Muscle of leg (tissue), 11 donors: ENCODE measurements around the gene EPN3. TPM values are rescaled to one million over a fixed set of nuclear protein-coding genes. Genes with fewer than 3 reads are reported as not detected.

Experiments used
- DNase-seq: peaks from one replicate; pipeline ENCODE4 v3.0.0; 2013
- H3K27ac ChIP-seq: one replicate; pipeline ENCODE4 v1.5.1; 2013; ENCODE audit warnings: mild to moderate bottlenecking, low read length, control low read depth
- H3K27me3 ChIP-seq: one replicate; pipeline ENCODE4 v1.6.1; 2013; ENCODE audit warnings: low read length; ENCODE audit not compliant: control insufficient read depth, insufficient read depth
- H3K36me3 ChIP-seq: one replicate; pipeline ENCODE4 v1.6.1; 2013; ENCODE audit warnings: low read length; ENCODE audit not compliant: control insufficient read depth, insufficient read depth
- H3K4me1 ChIP-seq: one replicate; pipeline ENCODE4 v1.6.1; 2013; ENCODE audit warnings: low read length; ENCODE audit not compliant: control insufficient read depth, insufficient read depth
- H3K4me3 ChIP-seq: one replicate; pipeline ENCODE4 v1.5.1; 2013; ENCODE audit warnings: low read length, control low read depth
- H3K9me3 ChIP-seq: replicated peaks from 2 replicates; pipeline ENCODE4 v1.6.1; 2013; ENCODE audit warnings: low read depth, low read length; ENCODE audit not compliant: control insufficient read depth
- WGBS: methylation state at CpG from one replicate; pipeline ENCODE4 v1.1.5; 2013; ENCODE audit warnings: missing lambda C conversion rate; ENCODE audit not compliant: insufficient coverage; 5-methylcytosine and 5-hydroxymethylcytosine counted together
- polyA plus RNA-seq, 8 donors: library from polyadenylated mRNA; unstranded; fragments of 120-200 nt; gene quantifications; one replicate each; pipeline versions ENCODE4 v1.2.1 to v1.2.3, GENCODE V29; 2013; ENCODE audit warnings: inconsistent platforms in 1 of 8, low replicate concordance in 1 of 8; ENCODE audit not compliant: insufficient read length in 8 of 8, insufficient read depth in 1 of 8
- total RNA-seq: library from RNA; stranded (reverse); fragments of 120-200 nt; gene quantifications from one replicate; pipeline ENCODE4 v1.2.4, GENCODE V29; 2013

EPN3 gene
- total and polyA plus RNA-seq, 9 donors: 0.18 to 3.0 (median 1.0) TPM

DNA sequence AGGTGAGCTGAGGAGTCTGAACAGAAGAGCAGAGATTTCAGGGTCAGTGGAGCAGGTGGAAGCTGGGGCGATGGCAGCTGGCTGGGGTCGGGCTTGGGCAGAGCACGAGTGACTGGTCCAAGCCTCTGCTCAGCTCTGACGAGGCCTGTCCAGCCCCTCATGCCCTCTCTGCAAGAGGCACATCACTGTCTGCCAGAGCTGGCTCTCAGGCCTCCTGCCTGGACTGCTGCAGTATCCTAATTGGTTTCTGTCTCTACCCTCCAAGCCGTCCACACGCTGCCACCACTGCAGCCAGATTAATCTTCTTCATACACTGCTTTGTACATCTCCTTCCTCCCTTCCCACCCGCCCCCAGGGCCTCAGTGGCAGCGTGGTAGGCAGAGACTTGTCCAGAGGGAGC, 53.4 kb downstream of the EPN3 start:
- WGBS: 66% methylated on average over 8 of the region's 8 CpGs
- no peaks in the 10 kb centered on the region for H3K9me3 ChIP-seq
- DNase-seq: no peak
- H3K4me1 ChIP-seq: peaks cover 67% of the 10 kb centered on the region
- H3K4me3 ChIP-seq: no peak overlapping the region
- peaks cover 2% of the 10 kb centered on the region for H3K27me3 ChIP-seq
- H3K36me3 ChIP-seq: no peaks in the 10 kb centered on the region
- no peak overlapping the region for H3K27ac ChIP-seq

DNA sequence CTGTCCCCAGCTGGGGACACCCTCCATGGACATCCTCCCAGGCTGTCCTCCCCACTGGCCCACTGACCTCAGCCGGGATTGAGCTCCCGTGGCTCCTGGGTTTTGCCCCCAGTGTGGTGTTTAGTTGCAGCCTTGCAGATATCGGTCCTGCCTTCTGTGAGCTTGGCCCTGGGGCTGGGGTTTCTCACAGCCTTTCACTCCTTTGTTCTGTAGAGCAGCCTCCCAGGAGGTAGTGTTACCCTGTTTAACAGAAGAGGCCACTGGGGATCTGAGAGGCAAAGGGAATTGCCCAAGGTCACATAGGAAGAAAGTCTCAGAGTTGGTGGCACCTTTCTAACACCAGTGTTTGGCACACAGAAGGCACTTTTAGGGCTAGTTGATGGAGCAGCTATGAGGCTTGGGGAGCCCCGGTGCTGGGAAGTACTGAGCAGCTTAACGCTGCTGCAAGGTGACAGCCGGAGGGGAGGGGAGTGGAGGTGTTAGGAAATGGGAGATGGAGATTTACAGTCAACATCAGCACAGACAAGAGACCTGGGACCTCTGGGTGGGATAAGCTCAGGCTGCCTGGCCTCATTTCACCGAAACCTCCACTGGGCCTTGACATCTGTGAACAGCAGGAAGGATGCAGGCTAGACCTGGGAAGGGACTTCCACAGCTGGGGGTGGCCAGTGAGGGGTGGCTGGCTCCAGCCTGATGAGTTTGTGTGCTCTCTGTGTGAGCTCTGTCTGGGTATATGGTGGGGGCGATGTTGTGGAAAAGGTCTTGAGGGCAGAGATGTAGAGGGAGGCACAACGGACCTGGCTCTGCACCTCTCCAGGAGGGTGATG, 54.1 kb downstream of the EPN3 start:
- DNase-seq: no peak
- no peak overlapping the region for H3K27ac ChIP-seq
- no peaks in the 10 kb centered on the region for H3K36me3 ChIP-seq
- H3K4me1 ChIP-seq: peaks cover 73% of the 10 kb centered on the region
- no peak overlapping the region for H3K4me3 ChIP-seq
- 93% methylated on average over 5 of the region's 9 CpGs for WGBS
- no peaks in the 10 kb centered on the region for H3K9me3 ChIP-seq
- H3K27me3 ChIP-seq: peaks cover 2% of the 10 kb centered on the region

DNA sequence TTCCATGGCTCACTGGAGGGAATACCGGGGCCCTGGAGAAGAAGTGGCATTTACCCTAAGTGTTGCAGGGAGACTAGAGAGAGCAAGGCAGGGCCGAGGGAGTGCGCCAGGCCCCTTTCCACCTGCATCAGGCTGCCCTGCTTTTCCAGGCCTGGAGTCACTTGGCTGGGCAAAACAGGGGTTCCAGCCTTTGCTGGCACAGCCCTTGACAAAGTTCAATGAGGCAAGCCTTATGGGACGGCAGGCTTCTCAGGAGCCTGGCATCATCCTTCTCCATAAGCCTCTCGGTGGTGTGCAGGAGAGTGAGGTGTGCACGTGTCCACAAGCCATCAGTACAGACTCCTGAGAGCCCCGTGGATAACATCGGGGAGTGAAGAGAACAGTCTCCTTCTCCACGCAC, 55.0 kb downstream of the EPN3 start:
- Histone ChIP-seq H3K9me3 (no peaks in the 10 kb centered on the region), H3K4me3 (no peak overlapping the region), H3K36me3 (no peaks in the 10 kb centered on the region), H3K4me1 (peaks cover 73% of the 10 kb centered on the region), H3K27me3 (peaks cover 2% of the 10 kb centered on the region), H3K27ac (no peak overlapping the region)
- WGBS: 20% methylated on average over 1 of the region's 9 CpGs
- no peak for DNase-seq

DNA sequence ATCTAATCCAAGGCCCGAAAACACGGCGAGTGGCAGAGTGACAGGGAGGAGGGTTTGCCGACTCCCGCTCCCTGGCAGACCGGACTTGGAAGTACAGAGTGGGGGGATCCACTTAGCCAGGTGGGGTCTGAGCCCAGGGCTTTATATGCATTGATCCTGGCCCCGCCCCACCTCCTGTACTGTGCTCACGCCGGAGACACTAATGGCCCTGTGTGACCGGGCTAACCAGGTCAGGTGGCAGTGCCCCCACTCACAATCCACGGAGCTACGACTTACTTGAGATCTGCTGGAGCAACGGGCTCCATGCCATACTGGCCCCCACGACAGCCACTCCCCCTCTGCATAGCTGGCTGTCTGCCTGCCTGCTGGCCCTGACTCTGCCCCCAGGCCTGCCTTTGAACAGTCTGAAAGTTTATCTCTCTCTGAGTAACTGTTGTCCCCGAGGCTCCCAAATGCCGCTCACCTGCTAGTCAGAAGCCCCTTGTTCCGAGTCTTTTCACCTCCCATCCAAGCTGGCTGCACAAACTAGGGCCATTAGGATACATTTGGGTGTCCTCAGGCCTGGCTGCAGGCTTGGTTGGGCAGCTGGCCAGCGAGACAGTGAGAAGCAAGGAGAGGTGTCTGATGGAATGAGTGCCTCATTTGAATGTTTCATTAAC, 56.0 kb downstream of the EPN3 start:
- H3K27me3 ChIP-seq: peaks cover 3% of the 10 kb centered on the region
- WGBS: 42% methylated on average over 14 of the region's 18 CpGs
- H3K9me3 ChIP-seq: no peaks in the 10 kb centered on the region
- peak; percentile 45 for DNase-seq
- H3K4me1 ChIP-seq: peaks cover 76% of the 10 kb centered on the region
- H3K4me3 ChIP-seq: no peak overlapping the region
- H3K27ac ChIP-seq: peak overlapping the region; percentile 13
- H3K36me3 ChIP-seq: no peaks in the 10 kb centered on the region

DNA sequence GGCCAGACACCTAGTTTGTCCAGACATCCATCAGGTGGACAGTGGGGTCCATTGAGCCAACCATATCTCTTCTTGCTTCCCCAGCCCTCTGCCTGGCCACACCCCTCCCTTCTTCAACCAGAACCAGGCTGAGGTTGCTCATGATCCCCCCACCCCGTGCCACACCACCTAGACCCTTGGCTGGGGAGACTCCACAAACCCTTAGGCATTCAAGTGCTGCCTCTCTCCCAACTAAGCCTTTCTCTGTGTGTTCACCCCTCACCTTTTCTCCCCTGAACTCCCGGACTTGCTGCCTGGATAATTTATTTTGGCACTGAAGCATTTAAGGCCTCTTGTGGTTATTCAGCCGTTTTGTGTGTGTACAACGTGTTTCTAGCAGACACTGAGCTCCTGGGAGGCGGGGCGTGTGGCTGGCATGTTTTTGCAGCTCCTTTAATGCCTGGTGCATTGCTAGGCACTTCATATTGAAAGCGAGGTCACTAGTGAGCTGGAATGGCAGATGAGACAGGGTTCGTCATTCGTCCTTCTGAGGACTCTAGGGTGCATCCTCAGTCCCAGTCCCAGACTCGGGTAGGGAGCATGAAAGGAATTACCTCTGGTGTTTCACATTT, 56.7 kb downstream of the EPN3 start:
- Histone ChIP-seq H3K9me3 (no peaks in the 10 kb centered on the region), H3K27me3 (peaks cover 3% of the 10 kb centered on the region), H3K36me3 (no peaks in the 10 kb centered on the region), H3K27ac (peak overlapping the region; percentile 13), H3K4me3 (no peak overlapping the region), H3K4me1 (peaks cover 75% of the 10 kb centered on the region)
- DNase-seq: no peak
- 42% methylated on average over 9 of the region's 10 CpGs for WGBS

DNA sequence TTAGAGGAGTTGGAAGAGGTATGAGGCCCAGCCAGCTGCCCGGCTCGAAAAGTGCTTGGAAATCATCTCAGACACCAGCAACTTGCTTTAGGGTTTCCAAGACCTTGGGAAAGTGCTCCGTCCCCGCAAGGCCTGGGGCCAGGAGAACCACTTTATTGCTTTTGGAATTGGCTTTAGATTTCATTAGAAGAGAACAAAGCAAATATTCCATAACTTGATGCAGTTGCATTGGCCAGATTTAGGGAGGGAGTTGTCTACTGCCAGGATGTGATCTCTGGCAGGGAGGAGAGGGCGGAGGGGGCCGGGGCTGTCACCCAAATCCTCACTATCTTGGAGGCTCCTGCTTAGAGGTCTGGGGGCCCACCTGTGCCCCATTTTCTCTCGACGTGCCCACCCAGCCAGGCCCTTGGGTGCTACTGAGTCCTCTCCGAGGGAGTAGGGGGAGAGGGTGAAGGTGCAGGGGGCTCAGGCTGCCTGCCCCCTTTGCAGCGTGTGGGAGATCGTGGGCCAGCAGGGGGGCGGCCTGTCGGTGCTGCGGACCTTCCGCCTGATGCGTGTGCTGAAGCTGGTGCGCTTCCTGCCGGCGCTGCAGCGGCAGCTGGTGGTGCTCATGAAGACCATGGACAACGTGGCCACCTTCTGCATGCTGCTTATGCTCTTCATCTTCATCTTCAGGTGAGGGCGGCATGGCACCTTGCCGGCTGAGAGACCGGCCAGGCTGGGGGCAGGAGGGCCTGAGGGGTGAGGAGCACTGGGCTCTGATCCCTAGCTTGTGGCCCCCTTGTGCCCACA, 58.6 kb downstream of the EPN3 start:
- H3K4me1 ChIP-seq: peaks cover 69% of the 10 kb centered on the region
- H3K27me3 ChIP-seq: peaks cover 8% of the 10 kb centered on the region
- no peaks in the 10 kb centered on the region for H3K9me3 ChIP-seq
- H3K36me3 ChIP-seq: no peaks in the 10 kb centered on the region
- DNase-seq: peak; percentile 71
- WGBS: 85% methylated on average over 15 of the region's 24 CpGs
- no peak overlapping the region for H3K27ac ChIP-seq
- no peak overlapping the region for H3K4me3 ChIP-seq

DNA sequence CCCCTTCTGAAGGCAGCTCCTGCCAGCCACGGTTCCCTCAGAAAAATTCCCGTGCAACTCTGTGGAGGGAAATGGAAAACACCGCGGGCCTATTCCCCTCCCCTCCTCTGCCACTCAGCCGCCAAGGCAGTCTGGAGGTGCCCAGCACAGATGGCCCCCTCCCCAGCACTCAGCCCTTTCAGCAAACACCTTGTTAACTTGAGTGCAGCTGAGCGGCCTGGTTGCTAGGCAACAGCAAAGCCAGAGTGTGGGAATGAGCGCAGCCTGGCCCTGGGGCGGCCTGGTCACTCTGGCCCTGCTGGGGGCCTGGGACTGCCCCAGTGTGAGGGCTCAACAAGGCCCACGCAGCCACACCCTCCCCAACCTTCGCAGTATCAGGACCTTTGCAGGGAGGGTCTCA, 60.8 kb downstream of the EPN3 start:
- H3K9me3 ChIP-seq: no peaks in the 10 kb centered on the region
- H3K36me3 ChIP-seq: no peaks in the 10 kb centered on the region
- H3K4me3 ChIP-seq: no peak overlapping the region
- no peak overlapping the region for H3K27ac ChIP-seq
- peaks cover 58% of the 10 kb centered on the region for H3K4me1 ChIP-seq
- 55% methylated on average over 4 of the region's 10 CpGs for WGBS
- H3K27me3 ChIP-seq: peaks cover 8% of the 10 kb centered on the region
- DNase-seq: no peak

Other genes with a start within 250 kb of the EPN3 start
- 25.3 TPM for gene XYLT2, start 186.6 kb upstream of the EPN3 start, total RNA-seq
- gene XYLT2, start 186.6 kb upstream of the EPN3 start, polyA plus RNA-seq: 10 to 100 TPM; 16.7 to 26.7 (median 22.5) TPM
- gene MRPL27, start 159.6 kb upstream of the EPN3 start, total RNA-seq: 81.5 TPM
- gene MRPL27, start 159.6 kb upstream of the EPN3 start, polyA plus RNA-seq: 10 to 100 TPM; 52.4 to 67.0 (median 60.5) TPM
- 4.3 TPM for gene EME1, start 159.5 kb upstream of the EPN3 start, total RNA-seq
- 1 to 10 TPM; 4.9 to 7.7 (median 5.4) TPM for gene EME1, start 159.5 kb upstream of the EPN3 start, polyA plus RNA-seq
- 41.7 TPM for gene LRRC59, start 135.2 kb upstream of the EPN3 start, total RNA-seq
- gene LRRC59, start 135.2 kb upstream of the EPN3 start, polyA plus RNA-seq: 10 to 100 TPM; 48.4 to 84.2 (median 60.3) TPM
- 62.4 TPM for gene ACSF2, start 106.5 kb upstream of the EPN3 start, total RNA-seq
- 10 to 100 TPM; 60.4 to 81.6 (median 66.8) TPM for gene ACSF2, start 106.5 kb upstream of the EPN3 start, polyA plus RNA-seq
- 2.4 TPM for gene CHAD, start 63.9 kb upstream of the EPN3 start, total RNA-seq
- 10 to 100 TPM in 1 of 8 donors, 1 to 10 TPM in 7; 4.4 to 13.5 (median 5.3) TPM for gene CHAD, start 63.9 kb upstream of the EPN3 start, polyA plus RNA-seq
- gene RSAD1, start 53.9 kb upstream of the EPN3 start, total RNA-seq: 23.9 TPM
- 10 to 100 TPM; 29.6 to 42.0 (median 36.0) TPM for gene RSAD1, start 53.9 kb upstream of the EPN3 start, polyA plus RNA-seq
- gene MYCBPAP, start 24.3 kb upstream of the EPN3 start, total RNA-seq: 0.66 TPM
- 1 to 10 TPM in 3 of 8 donors, under 1 TPM in 5; 0.67 to 2.3 (median 0.88) TPM for gene MYCBPAP, start 24.3 kb upstream of the EPN3 start, polyA plus RNA-seq
- 27.1 TPM for gene SPATA20, start 14.4 kb downstream of the EPN3 start, total RNA-seq
- gene SPATA20, start 14.4 kb downstream of the EPN3 start, polyA plus RNA-seq: 10 to 100 TPM; 24.4 to 37.6 (median 33.3) TPM
- gene CACNA1G, start 28.0 kb downstream of the EPN3 start, total RNA-seq: 5.9 TPM
- gene CACNA1G, start 28.0 kb downstream of the EPN3 start, polyA plus RNA-seq: 10 to 100 TPM in 2 of 8 donors, 1 to 10 TPM in 6; 4.6 to 16.3 (median 8.3) TPM
- 0.27 TPM for gene ABCC3, start 102.1 kb downstream of the EPN3 start, total RNA-seq
- gene ABCC3, start 102.1 kb downstream of the EPN3 start, polyA plus RNA-seq: 1 to 10 TPM in 3 of 8 donors, under 1 TPM in 5; 0.24 to 8.0 (median 0.44) TPM
- gene ANKRD40, start 175.2 kb downstream of the EPN3 start, total RNA-seq: 31.8 TPM
- 10 to 100 TPM; 33.2 to 43.2 (median 37.3) TPM for gene ANKRD40, start 175.2 kb downstream of the EPN3 start, polyA plus RNA-seq
- 76.3 TPM for gene LUC7L3, start 186.9 kb downstream of the EPN3 start, total RNA-seq
- gene LUC7L3, start 186.9 kb downstream of the EPN3 start, polyA plus RNA-seq: 100 to 1,000 TPM; 247 to 302 (median 260) TPM
- gene ANKRD40CL, start 234.8 kb downstream of the EPN3 start, total RNA-seq: not detected
- under 1 TPM in 5 of 8 donors, not detected in 3; 0.21 to 0.56 (median 0.23) TPM for gene ANKRD40CL, start 234.8 kb downstream of the EPN3 start, polyA plus RNA-seq